ENCODE results near the gene CLNK. TPM values are rescaled to one million over a fixed set of nuclear protein-coding genes. Genes with fewer than 3 reads are reported as not detected.
A peak's percentile ranks its signal among the peaks of the same experiment; 100 is the strongest.

The CLNK gene
- total RNA-seq, 1 donor from 2014 or later = 0.14 TPM

- DNase-seq (ENCODE audit: low spot score) = no peak
These were observed 163.1 kb downstream of the CLNK start for GRCh38 chr4:10521424-10521823.

DNA sequence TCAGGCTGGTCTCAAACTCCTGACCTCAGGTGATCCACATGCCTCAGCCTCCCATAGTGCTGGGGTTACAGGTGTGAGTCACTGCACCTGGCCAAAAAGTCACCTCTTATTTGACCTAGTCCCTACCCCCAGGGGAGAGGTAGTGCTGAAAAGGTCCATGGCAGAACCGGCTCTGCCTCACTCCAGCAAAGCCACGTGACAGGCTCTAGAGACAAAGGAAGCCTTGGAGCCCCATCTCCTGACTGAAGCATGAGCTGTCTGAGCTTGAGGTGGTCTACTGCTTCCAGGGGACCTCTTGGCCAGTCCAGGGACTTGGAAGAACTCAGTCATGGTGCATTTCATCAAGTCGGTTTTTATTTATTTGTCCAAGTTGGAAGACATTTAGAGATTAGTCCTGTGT, 174.8 kb downstream of the CLNK start:
- DNase-seq (ENCODE audit: low spot score) = no peak

DNA sequence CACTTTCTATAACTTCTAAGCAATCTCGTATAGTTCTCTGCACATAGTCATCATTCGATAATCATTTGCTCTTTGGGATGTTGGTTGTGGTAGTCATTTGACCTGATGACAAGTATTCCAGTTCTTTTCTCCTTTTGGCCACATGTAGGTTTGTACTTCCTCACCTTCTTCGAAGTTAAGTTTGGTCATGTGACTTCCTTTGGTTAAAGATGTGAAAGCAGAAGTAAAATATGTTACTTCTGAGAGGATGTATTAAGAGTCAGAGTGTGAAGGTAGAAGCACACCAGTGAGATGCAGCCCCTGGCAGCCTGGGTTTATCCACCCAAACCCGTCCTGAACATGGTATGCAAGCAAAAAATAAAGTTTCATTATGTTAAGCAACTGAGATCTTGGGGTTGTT, 178.5 kb downstream of the CLNK start:
- no peak for DNase-seq (ENCODE audit: low spot score)

DNA sequence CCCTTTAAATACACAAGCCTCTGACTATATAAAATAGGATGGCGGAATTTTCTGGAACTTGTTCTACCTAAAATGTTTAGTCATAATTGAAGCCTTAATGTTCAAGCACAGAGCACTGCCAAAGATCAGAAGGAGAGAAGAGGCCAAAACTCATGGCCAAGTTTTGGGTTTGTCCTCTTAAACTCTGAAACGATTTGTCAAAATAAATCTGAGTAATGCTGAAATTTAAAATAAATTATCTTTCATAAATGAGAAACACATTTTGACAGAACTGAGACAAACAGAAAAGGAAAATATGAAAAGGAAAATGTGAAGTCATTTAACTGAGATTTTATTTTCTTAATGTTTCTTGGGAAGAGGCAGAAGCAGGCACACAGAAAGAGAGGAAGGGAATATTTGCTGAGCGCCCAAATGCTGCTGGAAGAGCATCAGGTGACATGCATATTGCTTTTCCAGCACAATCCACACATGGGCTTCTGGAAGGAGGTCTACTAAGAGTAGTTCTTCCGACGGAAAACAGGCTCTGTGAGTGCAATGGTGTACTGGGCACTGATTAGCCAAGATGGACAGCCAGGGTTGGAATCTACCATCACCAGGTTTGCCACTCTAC, 179.9 kb downstream of the CLNK start:
- no peak for DNase-seq (ENCODE audit: low spot score)

DNA sequence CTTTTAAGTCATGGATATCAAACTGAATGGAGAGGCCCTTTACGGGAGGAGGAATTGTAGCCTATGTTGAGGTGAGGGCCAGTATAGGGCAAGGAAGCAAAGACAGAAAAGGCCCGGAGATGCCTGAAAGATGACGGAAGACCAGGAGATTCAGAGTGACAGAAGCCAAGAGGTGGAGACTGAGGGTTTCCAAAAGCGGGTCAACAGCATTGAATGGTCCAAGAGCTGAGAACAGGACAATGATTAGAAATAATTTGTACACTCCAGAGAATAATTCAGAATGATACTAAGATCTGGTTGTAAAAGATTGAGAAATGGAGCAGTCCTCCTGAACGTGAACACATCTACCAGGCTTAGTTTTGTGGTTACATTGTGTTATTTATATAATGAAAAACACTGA, 181.9 kb downstream of the CLNK start:
- no peak for DNase-seq (ENCODE audit: low spot score)

DNA sequence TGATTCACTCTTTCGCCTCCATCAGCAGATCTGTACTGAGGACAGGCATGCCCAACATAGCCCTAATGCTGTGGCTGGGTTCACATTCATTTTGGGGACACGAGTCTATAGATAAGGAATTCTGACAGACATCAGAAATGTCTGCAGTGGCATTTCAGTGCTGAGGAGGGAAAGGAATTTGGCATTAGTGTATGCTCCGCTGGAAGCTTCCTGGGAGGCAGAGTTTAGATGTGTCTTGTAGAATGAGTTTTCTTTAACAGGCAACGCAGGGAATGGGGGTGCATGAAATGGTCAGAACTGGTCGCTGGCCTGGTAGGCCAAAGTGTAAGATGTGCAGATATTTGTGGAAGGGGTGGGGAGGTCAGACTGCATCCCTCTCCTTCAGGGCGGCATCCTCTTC, 183.8 kb downstream of the CLNK start:
- DNase-seq (ENCODE audit: low spot score) = no peak

DNA sequence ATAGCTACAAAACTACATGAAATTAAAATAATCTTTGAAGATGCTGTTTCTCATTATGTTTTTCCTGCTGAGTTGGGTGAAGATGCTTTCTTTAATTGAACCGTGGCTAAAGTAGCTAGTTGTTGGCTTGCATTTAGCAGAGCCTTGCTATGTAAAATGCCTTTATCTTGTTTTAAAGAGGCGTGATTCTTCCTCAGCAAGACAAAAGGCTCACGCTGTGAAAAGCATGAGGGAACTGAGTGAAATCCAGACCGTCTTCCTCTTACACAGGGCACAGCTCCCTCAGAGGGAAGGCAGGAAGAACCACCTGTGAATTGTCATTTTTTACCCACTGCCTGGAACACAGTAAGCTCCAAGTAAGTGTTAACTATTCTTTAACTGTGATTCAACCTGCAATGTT, 188.4 kb downstream of the CLNK start:
- DNase-seq (ENCODE audit: low spot score) = no peak

DNA sequence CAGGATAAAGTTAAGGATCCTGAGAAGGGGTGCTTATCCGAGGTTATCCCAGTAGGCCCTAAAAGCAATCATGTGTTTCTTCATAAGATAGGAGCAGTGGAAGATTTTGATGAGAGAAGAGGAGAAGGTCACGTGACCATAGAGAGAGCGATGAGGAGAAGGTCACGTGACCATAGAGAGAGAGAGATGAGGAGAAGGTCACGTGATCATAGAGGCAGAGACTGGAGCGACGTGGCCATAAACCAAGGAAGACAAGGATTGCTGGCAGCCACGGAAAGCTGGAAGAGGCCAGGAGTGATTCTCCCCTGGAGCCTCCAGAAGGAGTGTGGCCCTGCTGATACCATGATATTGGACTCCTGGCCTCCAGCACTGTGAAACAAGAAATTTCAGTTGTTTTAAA, 188.9 kb downstream of the CLNK start:
- DNase-seq (ENCODE audit: low spot score) = no peak

GRCh38 chr4:10492464-10492863, 192.1 kb downstream of the CLNK start:
- DNase-seq (ENCODE audit: low spot score) = no peak

DNA sequence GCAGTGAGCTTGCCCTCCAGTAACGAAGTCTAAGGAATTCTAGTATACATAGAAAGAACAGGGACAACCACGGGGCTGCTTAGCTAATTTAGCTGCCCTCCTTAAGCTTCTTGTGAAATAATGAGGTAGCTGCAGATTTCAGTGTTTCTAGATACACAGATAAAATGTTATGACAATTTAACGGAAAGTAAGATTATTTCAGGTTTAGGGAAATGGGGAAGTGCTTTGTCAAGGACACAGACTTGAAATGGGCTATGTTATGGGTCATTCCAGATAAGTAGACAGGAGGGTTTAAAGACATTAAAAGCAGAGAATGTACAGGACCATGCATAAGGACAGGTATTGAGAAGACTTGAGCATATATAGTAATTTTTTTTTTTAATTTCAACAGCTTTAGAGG, 193.2 kb downstream of the CLNK start:
- DNase-seq (ENCODE audit: low spot score) = no peak

- DNase-seq (ENCODE audit: low spot score) = no peak
These were observed 193.6 kb downstream of the CLNK start for GRCh38 chr4:10490996-10491395.

DNA sequence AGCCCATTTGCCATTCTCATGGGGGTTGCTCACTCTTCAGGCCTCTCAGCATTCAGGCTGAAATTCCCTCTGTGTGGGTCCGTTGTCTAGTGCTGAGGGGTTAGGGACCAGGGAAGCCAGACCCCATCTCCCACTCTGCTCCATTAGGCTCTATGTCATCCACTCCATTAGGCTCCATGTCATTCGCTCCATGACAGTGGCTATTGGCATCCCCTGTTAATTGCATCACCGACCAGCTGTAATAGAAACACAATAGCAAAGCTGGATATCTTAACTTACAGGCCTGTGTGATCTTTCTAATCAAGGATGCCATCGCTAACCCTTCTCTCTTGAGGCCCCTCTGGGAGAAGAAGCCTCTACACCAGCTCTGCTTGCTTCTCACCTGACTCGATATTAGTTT, 201.7 kb downstream of the CLNK start:
- DNase-seq (ENCODE audit: low spot score) = no peak

GRCh38 chr4:10480616-10481015, 204.0 kb downstream of the CLNK start:
- DNase-seq (ENCODE audit: low spot score) = no peak

- DNase-seq (ENCODE audit: low spot score) = no peak
These were observed 205.9 kb downstream of the CLNK start for GRCh38 chr4:10478621-10479020.

- DNase-seq (ENCODE audit: low spot score) = no peak
These were observed 214.1 kb downstream of the CLNK start for GRCh38 chr4:10470505-10470904.

DNA sequence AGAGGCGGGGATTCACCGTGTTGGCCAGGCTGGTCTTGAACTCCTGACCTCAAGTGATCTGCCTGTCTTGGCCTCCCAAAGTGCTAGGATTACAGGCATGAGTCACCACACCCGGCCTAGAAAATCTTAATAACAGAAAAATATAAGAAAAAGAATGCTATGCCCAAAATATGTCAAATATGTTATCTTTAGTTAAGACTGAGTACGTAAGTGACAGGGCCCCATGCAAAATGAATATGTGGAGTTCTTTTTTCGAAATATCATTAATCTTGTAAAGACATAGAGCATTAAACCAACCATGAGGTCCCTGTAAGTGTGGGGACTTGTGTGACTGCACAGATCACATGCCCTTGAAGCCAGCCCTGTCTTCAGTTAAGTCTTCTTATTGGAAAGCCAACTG, 218.4 kb downstream of the CLNK start:
- DNase-seq (ENCODE audit: low spot score) = no peak

- no peak for DNase-seq (ENCODE audit: low spot score)
These were observed 221.7 kb downstream of the CLNK start for GRCh38 chr4:10462876-10463275.

- no peak for DNase-seq (ENCODE audit: low spot score)
These were observed 222.6 kb downstream of the CLNK start for GRCh38 chr4:10461850-10462400.

GRCh38 chr4:10461091-10461849, 223.3 kb downstream of the CLNK start:
- peak; percentile 48 for DNase-seq (ENCODE audit: low spot score)

DNA sequence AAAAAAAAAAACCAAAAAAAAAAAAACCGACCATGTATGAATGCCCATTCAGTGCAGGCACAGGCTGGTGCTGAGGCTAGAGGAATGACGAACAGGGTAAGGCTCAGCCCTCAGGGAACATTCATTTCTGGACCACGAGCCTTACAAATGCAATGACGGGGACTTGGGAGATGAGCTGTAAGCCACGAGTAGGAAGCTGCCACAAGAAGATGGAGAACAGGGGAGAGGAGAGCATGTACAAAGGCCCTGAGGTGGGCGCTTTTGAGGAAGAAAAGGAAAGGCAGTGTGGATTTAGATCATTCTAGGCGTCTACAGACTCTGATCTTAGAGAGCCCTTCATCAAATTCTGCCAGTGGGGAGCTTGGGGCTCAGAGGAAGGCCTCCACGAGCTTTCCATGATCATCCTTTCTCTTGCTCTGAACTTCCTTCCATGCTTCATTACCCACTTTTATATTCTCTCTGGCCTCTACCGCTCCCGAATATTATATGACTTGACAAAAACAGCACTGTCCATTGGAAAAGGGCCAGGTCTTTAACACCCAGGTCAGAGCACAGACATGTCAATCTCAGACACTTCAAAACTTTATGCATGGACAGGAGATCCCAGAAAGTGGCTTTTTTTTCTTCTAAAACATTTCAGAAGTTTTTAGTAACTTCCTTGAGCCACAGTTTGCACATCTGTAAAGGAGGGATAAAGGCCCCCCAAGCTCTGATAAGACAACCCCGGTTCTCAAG, 224.1 kb downstream of the CLNK start:
- no peak for DNase-seq (ENCODE audit: low spot score)

- no peak for DNase-seq (ENCODE audit: low spot score)
These were observed 225.3 kb downstream of the CLNK start for GRCh38 chr4:10459305-10459704.

GRCh38 chr4:10458177-10458576, 226.4 kb downstream of the CLNK start:
- peak; percentile 13 for DNase-seq (ENCODE audit: low spot score)

Data from mucosa of gallbladder (tissue), 1 donor.